GM21723 (cell line): ENCODE results near the gene ARL13B.
"Not testable (repeated sequence)": the region's sequence is repeated elsewhere in the genome, so short reads cannot be mapped to it uniquely, and the experiment has no call there.

ENCODE experiments used
- ATAC-seq: cut with Tn5 transposase; IDR thresholded peaks from one replicate; pipeline ENCODE4 v1.9.1; 2021; ENCODE audit warnings: mild to moderate bottlenecking, moderate library complexity; ENCODE audit not compliant: unreplicated experiment

Gene ARL13B

DNA sequence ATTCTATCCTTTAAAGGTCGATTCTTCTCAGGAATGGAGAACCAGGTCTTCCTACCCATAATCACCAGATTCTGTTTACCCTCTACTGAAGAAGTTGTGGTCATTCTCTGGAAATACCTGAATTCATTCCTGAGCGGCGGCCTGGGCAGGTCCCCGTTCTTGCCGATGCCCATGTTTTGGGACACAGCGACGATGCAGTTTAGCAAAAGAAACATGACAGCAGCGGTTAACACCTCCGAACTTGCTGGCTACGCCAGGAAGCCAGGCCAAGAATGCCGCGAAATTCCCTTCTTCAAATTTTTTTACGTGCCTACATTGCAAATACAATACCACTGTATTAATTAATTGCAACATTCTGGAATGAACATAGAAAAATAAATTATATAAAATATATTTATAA is 81.3 kb downstream of the ARL13B start:
- no peak for ATAC-seq

DNA sequence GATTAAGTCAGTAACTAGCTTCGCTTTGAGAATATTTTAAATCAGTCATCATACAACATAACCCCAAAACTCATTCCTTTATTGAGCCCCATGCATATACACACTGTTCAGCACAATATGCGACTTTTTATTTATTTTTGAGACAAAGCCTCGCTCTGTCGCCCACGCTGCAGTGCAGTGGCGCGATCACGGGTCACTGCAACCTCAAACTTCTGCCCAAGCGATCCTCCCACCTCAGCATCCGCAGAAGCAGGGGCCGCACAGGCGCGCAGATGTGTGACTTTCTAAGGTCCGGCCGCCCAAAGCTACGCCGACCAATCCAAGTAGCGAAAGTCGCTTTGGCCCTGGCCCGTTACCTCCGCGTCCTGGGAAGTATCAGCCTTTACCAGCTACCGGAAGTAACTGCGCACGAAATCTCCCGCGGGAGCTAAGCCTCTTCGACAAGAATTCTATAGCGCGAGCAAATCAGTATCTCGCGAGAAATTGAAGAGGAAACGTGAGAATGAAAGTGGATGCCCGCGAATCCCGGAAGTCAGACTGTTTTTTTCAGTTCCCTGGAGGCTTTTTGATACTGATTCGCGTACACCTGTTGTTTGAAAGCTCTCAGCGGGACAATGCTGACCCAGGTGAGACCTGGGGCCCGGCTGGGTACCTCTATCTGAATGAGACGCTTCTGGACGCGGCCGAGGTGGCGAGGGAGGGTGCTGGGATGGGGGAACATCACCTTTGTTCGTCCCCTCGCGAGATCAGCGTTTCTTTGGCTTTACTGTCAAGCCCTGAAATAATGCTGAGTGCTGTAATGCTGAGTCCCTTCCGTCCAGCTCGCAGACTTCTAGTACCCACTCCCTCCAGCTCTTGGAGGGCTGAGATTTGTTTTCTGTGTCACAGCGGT is 82.8 kb downstream of the ARL13B start, which contains the start of the genes DHFR2 and NSUN3:
TSS of gene DHFR2 (minus strand) at position 404 of the 892 bp plus-strand sequence. CDS start 1,405 bp downstream, outside the sequence.
TSS of gene NSUN3 (plus strand) at position 549 of the 892 bp plus-strand sequence. CDS start at position 615, 66 bp downstream.
- peak; percentile 94 for ATAC-seq

DNA sequence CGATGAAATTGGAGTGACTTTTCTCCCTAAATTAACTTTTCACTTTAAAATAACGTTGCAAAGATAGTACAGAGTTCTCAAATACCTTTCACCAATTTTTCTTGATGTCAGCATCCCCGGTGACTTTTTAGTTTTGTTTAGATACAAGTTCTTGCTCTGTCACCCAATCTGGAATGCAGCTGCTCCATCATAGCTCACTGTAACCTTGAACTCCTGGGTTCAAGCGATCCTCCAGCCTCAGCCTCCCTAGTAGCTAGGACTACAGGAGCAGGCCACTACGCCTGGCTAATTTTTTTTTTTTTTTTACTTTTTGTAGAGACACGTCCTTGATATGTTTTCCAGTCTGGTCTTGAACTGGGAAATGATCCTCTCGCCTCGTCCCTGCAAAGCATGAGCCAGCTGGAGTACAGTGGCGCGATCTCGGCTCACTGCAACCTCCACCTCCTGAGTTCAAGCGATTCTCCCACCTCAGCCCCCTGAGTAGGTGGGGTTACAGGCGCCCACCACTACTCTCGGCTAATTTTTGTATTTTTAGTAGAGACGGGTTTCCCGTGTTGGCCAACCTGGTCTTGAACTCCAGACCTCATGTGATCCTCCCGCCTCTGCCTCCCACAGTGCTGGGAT is 83.7 kb downstream of the ARL13B start:
- no peak for ATAC-seq

DNA sequence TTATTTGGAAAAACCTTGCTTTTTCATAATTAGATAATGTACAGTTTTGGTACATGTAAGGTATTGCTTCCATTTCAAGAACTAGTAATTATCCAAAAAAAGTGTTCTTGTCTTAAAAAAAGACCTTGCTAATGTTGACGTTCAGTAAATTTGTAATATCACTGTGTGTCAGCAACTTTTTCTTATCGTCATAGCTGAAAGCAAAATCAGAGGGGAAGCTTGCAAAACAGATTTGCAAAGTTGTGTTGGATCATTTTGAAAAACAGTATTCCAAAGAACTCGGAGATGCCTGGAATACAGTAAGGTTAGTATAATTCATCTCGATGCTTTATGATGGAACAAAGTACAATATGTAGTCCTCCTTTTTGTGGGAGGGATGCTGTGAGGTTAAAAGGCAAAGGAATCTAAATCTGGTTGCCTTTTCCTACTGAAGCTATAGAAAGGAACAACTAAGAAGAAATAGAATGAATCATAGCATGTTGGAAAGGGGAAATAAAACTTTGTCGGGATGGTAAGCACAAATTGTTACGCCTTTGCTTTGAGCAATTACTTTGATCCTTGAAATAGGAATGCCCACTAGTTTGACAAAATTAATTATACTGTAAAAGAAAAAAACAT is 84.4 kb downstream of the ARL13B start:
- ATAC-seq, result no peak

DNA sequence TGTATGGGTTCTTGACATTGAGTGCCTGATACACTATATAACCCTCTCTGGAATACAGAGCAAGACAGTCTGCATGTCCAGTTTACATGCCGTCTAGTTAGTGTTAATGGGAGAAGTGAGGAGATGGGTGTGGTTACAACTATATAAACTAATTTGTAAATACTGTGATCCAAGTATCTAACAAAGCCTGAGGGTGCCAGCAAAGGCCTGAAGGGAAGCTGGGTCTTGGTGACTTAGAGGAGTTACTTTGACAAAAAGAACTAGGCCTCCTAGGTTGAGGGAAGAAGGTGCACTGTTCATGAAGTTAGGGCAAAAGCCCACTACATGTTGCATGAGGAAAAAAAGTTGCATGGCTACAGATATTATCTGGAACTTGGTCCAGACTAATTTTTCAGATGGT is 85.2 kb downstream of the ARL13B start:
- ATAC-seq, result no peak

DNA sequence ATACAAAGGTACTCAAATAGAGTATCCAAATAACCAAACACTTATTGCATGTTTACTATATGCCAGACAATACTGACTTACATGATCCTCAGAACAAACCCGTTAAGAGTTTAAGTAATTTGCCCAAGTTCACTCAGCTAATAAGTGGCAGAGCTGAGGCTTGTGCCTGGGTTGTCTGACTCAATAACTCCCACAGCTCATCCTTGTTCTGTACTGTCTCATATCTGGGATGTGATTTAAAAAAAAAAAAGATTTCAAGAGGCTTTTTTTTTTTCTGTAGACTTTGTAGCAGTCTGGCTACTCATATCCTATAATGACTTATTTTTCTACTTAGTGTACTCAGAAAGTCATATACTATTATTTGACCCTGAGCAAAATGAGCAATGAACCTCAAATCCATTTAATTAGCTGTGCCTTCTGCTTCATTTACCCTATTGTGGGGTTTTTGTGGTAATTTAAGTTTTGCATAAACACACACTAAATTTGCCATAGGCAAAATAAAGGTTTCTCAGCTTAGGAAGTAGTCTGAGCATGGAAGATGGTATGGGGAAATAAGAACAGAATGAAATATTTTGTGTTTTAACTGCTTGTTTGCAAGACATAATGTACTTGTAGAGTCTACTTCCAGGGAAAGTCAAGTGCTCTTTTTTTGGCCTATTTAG is 86.0 kb downstream of the ARL13B start:
- ATAC-seq, result no peak

DNA sequence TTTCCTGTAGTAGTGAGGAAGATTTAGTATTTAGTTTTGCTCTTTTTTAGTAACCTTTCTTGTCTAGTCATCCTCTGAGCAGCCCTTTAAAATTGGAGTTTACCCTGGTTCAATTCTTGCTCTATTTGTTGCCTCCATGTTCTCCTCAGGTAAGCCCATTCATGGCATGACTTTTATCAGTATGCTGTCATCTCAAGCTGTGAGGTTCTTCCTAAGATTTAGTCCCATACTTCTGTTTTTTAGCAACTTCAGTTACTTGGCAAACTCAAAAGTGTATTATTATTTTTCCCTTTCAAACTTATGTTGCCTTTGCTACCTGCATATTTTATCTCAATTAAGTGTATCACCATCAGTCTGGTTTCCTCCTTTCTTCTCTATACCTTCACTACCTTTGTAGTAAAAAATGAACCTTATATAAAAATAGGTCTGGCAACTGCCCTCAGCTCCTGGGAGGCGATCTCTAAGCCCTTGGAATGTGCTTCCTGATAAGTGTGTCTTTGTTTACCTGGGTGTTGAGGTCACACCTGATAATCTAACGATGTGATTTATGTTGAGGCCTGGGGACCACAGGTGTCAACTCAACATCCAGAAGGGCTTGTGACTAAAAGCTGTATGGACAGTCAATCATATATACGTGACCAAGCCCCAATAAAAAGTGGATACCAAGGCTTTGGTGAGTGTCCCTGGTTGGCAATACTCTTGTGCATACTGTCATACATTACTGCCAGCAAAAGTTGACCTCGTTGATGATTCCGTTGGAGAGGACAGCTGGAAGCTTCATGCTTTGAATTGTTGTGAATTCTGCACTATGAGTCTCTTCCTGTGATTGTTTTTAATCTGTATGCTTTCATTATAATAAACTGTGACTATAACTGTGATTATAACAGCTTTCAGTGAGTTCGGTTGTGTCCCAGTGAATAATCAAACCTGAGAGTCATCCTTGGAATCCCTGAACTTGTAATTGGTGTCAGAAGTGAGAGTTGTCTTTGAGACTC is 86.8 kb downstream of the ARL13B start:
- ATAC-seq, result no peak

DNA sequence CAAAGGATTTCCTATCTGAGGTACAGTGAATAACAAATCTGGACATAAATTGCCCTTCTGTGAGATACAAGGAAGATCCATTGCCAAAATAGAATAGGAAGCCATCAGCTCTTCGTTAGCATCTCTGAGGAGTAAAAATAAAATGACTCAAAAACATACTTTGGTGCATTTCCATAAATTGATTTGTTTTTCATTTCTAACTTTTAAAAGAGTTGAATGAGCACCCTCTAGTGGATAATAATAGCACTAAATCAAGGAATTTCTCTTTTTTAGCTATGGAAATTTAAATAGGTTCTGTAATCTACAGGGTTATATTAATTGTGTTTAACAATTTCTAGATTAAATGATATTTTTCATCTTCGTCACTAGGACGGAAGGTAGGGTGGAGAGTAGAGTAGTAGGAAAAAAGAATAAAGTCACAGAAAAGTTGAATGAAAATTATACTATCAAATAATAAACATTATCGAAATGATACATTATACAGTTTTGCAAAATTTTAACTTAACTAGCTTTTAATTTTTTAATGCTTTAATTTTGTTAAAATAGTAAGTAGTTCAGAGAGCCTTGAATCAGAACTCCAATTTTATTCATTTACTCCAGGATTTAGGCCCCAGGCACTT is 89.3 kb downstream of the ARL13B start:
- no peak for ATAC-seq

DNA sequence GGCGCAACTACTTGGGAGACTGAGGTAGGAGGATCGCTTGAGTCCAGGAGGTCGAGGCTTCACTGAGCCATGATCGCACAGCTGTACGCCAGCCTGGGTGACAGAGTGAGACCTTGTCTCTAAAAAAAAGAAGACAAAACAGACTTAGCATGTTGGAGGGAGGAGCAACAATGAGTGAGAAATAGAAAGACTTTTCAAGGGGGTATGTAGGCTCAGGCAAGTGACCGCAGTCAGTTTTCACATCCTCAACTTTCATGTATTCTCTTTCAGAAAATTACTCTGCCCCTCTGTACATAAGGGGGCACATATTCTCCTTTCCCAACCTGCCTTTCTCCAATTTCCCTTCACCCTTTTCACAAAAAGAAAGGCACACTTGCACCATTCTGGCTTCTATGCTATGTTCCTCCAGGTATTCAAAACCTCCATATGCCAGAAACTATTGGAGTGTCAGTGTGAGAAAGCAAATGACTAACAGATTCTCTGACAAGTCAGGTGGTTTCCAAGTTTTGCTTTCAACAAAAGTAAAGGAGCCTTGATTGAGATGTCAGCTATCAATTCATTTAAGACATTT is 90.5 kb downstream of the ARL13B start:
- ATAC-seq, result peak; percentile 68

DNA sequence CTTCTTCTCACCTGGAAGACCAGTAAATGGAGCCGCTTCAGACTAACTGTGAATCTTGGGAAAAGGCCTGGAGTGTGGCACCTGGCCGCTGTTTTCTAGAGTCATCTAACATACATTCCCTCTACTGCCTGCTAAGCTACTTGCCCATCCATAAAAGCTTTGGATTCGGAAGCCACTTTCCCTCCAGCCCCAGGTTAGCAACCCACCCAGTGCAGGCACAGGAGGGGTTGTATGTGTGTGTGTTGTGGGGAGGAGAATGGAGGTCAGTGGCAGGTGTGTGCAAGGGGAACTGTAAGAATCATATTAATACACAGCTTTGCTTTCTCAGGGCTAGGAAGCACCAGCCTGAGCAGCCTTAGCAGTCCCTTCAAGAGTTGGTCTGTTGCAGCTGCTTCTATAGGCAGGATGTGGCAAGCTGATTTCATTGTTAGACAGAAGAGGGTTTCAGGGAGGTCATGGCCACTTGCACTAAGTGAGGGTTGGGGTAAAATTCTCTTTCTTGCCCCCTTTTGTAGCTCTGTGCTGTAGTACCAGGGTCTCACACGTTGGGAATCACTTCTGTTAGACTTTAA is 91.8 kb downstream of the ARL13B start:
- ATAC-seq, result peak; percentile 79

DNA sequence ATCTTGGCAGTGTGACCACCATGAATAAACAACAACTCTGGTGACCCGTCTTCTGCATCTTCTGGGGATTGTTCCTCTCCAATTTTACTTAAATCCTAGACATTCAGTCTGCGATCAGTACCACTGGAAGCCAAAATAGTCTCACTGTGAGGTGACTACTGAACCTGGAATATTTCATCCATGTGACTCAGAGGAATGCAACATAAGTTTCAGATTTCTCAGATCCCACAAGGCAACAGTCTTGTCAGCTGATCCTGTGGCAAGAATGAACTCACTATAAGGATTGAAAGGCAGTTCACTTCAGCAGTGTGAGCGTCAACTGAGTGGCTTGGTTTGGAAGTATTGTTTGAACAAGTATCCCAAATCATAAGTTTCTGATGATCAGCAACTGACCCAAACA is 96.1 kb downstream of the ARL13B start:
- ATAC-seq, result no peak

DNA sequence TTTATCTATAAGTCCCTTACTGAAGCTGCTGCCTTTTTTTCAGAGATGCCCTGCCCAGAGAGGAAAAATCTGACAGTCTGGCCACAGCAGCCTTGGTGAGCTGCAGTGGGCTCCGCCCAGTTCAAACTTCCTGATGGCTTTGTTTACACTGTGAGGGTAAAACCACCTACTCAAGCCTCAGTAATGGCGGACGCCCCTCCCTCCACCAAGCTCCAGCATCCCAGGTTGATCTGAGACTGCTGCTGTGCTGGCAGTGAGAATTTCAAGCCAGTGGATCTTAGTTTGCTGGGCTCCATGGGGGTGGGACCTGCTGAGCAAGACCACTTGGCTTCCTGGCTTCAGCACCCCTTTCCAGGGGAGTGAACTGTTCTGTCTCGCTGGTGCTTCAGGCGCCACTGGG is 100.6 kb downstream of the ARL13B start:
- ATAC-seq, result not testable (repeated sequence)

DNA sequence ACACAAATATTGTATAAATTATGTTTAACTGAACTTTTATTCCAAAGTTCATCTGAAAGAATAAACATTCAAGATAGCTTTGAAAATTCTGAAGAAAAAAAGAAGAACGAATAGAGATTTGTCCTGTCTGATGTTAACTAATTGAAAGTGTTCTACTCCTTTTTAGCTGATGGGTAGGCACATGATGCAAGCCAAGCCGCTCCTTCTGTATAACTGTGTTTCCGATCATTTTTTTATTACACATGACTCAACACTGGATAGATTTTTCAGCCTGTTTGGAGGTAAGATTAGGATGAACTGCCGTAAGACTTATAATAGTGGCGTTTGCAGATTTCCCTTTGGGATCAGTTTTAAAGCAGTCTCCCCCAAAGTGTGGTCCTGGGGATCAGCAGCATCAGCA is 101.9 kb downstream of the ARL13B start:
- no peak for ATAC-seq

DNA sequence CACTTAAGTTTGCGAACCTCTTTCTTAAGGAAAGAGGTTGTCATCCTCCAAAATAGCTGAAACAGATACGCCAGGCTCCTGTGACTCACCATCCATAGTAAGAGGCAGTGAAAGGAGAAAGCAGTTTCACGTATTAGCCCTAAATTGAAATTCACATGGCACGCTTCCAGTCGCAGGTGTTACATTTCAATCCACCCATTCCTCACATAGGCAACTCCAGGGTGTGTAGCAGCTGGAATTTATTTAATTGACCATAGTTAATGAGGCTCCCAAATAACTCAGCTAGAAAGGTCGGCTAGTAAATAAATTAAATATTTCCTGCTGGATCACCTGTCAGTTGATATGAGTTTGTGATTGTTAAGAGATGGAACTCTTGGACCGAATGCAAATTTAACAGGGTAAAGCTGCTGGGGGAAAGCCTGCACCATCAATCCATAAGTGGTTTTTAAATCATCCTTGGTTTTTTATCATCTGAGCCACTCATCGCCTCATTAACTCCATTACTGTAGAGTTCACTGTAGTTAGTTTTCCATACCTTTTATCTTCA is 102.5 kb downstream of the ARL13B start:
- ATAC-seq, result no peak

DNA sequence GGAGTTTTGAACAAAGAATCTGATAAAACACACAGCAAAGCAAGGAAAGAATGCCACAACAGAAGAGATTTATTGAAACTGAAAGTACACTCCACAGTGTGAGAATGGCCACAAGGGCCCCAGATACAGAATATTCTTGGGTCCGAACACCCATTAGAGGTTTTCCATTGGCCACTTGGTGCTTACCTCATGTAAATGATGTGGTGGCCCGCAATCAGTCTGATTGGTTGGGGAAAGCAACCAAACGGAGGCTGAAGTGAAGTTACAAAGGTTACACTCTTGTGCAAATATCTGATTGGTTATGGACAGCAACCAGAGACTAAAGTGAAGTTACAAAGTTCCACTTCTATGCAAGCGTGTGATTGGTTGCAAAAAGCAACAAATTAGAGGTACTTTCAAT is 103.3 kb downstream of the ARL13B start:
- ATAC-seq, result no peak

DNA sequence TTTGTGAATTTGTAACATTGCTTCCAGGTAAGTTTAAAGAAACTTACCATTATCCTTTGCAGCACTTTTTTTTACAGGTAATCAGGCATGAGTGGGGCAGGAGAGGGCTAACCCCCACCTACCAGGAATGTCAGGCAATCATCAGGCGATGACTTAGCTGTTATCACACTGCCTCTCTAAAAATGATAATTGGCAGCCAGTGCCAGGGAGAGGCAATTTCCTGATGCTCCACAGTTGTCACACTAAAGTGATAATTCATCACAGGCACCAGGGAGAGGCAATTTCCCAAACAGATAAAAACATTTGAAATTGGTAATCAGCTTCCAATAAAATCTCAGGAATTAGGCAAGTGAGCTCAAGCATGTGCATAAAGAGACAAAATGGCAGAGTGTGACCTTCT is 109.2 kb downstream of the ARL13B start:
- ATAC-seq, result no peak

DNA sequence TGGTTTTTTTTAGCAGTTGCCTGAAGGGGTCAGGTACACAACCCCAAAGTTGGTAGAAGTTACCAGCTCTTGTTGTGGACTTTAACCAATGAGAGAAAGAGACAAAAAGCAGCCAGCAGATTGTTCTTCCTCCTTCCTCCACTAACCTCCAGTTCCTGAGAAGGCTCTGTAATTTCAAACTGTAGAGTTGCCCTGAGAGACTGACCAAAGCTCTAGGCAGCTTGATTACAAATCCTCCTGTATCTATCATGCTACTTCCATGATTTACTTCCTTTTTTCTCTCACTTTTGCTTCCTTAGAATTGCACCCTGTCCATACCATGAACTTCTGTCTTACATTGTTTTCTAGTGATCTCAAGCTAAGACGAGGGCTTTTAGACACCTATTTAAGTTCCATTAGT is 112.1 kb downstream of the ARL13B start:
- no peak for ATAC-seq

DNA sequence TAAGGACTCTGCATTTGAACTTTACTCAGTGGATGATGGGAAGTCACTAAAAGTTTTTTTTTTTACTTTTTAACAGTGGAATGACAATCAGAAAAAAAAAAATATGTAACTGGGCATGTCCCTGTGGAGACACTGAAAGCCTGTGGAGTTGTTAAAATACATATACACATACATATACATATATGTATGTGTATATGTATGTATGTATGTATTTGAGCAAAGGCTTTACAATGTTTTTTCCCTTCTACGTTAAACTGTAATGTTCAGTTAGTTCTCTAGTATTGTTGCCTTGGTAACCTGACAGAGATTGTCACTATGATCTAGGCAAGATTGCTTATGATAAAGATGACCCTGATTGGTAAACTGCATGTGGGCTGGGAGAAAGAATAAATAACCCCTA is 113.2 kb downstream of the ARL13B start:
- ATAC-seq, result no peak

DNA sequence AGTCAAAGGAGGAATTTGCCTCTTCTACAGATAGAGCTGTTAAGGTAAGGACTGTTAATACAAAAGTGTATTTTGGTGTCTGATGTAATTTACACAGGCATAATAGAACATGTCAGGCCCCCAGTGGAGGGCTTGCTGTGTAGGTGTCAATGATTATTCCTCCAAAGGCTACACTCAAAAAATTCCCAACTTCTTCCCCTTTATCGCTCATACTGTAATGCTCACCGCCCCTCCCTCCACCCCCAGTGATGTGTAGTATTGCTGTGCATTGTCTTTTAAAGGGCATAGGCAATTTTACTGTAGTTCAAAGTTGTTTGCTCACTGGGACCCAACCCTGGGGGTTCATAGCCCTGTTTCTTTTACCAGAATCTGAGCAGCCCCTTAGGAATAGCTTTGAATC is 115.2 kb downstream of the ARL13B start:
- ATAC-seq, result no peak
